NOMO-1 treated with dmso at 0.1 percent for 144 hours (cell line): Measurements from ENCODE around the gene WNT10A.

Experiments used
- DNase-seq: peaks from one replicate; lab custom pipeline; 2025; ENCODE audit not compliant: unreplicated experiment; lab: John Stamatoyannopoulos, UW

WNT10A gene

GRCh38 chr2:218857371-218858137, 23.1 kb upstream of the WNT10A start:
- no peak for DNase-seq

- no peak for DNase-seq
These were observed 22.6 kb upstream of the WNT10A start for GRCh38 chr2:218858138-218858445.

- no peak for DNase-seq
These were observed 21.7 kb upstream of the WNT10A start for GRCh38 chr2:218858671-218859555.

- DNase-seq: no peak
These were observed 21.1 kb upstream of the WNT10A start, which contains the start of gene WNT6 for GRCh38 chr2:218859556-218859987. Gene WNT6, plus strand, starts transcription at chr2:218859805. Its CDS starts 233 bp downstream, at chr2:218860038.

- DNase-seq: no peak
These were observed 20.4 kb upstream of the WNT10A start for GRCh38 chr2:218859988-218860831.

GRCh38 chr2:218860950-218861381, 19.7 kb upstream of the WNT10A start:
- DNase-seq: peak; percentile 58

- DNase-seq: no peak
These were observed 18.9 kb upstream of the WNT10A start for GRCh38 chr2:218861645-218862318.

- DNase-seq: no peak
These were observed 17.6 kb upstream of the WNT10A start for GRCh38 chr2:218863021-218863520.

GRCh38 chr2:218865396-218865795, 15.3 kb upstream of the WNT10A start:
- no peak for DNase-seq

GRCh38 chr2:218865999-218866398, 14.7 kb upstream of the WNT10A start:
- DNase-seq: no peak

- DNase-seq: no peak
These were observed 12.8 kb upstream of the WNT10A start for GRCh38 chr2:218867900-218868299.

- no peak for DNase-seq
These were observed 11.6 kb upstream of the WNT10A start for GRCh38 chr2:218869064-218869463.

GRCh38 chr2:218870984-218871344, 9.7 kb upstream of the WNT10A start:
- DNase-seq: peak; percentile 37

GRCh38 chr2:218871345-218872302, 9.0 kb upstream of the WNT10A start:
- no peak for DNase-seq

- no peak for DNase-seq
These were observed 7.8 kb upstream of the WNT10A start for GRCh38 chr2:218872645-218873358.

GRCh38 chr2:218873359-218874194, 7.1 kb upstream of the WNT10A start:
- no peak for DNase-seq

GRCh38 chr2:218875692-218876246, 4.9 kb upstream of the WNT10A start:
- no peak for DNase-seq
